Measurements from ENCODE around the gene ATG9B.

GRCh38 chr7:151043959-151044358, 19.7 kb upstream of the ATG9B start:
- TF ChIP-seq POLR2A (IDR thresholded peaks at IDR 0.05; ENCODE audit: low read depth, low read length), result no peak
- TF ChIP-seq TAF1 (IDR thresholded peaks at IDR 0.05; ENCODE audit: low read depth, low read length), result no peak
- TF ChIP-seq PAX5 (IDR thresholded peaks at IDR 0.05; ENCODE audit: insufficient read depth, low read length, severe bottlenecking), result no peak
